NCI-H524 (cell line): ENCODE measurements around the gene PLPPR5.

Experiments
- DNase-seq, 2 experiments: peaks; one replicate each; lab custom pipeline; 2025; lab: John Stamatoyannopoulos, UW

PLPPR5 gene

DNA sequence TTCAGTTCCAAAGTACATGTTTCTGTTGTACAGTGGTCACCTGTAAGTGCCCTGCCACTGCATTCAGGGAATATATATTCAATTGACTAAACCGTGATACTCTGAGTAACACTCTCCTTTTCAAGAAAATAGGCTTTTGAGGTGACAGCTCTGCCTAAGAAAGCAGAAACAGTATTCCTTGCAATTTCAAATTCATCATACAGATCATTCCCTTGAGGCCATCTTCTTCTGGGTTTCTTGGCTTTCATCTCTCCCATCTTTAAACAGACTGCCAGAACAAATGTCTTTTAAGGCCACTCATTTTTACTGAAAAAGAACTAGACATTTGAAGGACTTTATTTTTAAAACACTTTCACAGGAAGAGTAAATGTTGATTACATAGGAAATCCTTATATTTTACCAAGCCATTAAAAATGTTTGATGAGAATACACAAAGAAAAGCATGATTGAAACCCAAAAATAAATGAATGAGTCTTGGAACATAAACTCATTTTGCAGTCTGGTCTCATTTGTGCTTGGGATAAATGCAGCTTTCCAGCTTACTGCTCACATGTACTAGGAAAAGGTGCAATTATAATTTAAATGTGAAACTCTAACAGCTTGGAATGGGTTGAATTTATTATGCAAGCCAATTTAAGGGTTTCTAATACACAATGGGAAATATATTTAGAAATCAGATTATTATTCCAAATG is 34.7 kb downstream of the PLPPR5 start:
- no peak for DNase-seq

GRCh38 chr1:98967122-98967521 is 37.5 kb downstream of the PLPPR5 start:
- no peak for DNase-seq

DNA sequence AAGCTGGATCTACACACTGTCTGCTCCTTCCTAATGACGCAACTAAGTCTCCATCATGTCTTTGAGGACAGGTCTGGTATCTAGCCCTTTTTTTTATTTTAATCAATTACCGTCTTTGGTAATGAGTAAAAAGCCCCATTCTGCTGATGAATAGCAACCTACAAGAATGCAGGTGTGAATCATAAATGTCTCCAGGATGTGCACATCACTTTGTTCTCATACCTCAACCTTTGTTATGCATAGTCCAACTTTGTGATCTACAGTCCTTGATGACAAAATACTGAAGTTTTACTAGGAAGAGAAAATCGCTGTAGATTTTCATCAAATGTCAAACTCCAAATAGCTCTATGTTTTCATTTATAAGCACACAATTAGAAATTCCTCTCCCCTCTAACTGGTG is 39.3 kb downstream of the PLPPR5 start:
- DNase-seq: no peak

DNA sequence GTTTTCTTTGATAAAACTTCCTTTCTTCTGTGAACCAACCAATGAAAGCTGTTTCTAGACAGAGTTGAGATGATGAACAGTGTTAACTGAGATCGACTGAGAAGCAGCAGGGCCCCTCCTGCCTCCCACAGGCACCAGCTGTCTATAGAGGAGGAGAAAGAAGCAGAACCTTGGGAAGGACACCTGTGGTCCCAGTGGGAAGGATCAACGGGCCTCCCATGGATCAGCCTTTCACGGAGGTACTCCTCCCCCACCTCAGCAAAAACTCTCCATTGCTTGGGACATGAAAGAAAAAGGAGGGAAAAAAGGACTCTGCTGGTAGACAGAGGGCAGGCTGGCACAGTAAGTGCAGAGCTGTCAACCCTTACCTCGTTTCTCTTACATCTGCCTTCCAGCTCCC is 40.5 kb downstream of the PLPPR5 start:
- DNase-seq: peak; percentile 15 to 43

DNA sequence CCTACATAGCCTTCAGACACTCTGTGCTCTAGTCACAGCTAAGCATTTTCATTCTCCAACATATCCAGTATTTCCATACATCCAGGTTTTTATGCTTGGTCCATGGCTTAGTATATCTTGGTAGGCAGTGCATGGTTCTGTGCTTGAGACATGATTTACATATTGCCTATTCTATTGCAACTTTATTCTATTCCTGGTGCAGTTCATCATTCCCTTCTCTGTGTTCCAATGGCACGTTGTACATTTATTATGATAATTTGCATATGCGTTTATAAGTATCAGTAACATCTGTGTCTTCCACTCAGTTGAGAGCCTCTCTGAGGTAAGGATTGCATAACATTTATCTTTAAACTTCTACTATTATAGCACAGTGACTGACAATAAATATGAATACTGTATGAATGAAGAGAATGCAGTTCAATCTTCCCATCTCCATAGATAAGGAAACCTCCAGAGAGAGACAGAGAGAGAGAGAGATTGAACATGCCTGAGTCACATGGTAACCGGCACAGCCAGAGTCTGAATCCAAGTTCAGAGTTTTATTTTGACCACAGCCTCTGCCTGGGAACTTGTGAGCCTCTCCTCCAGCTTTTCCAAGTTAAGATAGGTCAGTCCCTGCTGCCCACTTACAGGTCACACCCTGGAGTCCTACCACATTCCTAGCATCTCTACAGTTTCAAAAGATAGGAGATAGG is 41.5 kb downstream of the PLPPR5 start:
- DNase-seq: no peak

GRCh38 chr1:98962156-98962555 is 42.5 kb downstream of the PLPPR5 start:
- no peak for DNase-seq

DNA sequence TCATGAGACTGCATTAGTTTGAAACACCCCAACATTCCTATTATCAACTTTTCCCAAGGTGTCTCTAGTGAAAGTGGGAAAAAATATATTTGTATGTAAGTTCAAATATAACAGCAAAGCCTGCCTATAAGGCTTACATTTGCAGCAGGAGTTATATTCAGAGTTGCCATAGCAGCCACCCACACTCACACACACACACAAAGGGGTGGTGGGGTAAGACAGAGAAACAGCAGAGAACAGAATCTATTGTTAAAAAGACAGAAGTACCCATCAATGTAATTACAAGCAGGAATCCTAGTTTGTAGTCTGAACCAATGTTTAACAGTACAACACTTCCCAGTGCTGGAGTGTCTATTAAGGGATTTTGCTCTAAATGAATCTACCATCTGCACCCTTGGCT is 55.0 kb downstream of the PLPPR5 start:
- peak; percentile 26 to 82 for DNase-seq

- no peak for DNase-seq
Observed at GRCh38 chr1:98949166-98949565, 55.5 kb downstream of the PLPPR5 start.

- no peak for DNase-seq
Observed at GRCh38 chr1:98947071-98947470, 57.6 kb downstream of the PLPPR5 start.

DNA sequence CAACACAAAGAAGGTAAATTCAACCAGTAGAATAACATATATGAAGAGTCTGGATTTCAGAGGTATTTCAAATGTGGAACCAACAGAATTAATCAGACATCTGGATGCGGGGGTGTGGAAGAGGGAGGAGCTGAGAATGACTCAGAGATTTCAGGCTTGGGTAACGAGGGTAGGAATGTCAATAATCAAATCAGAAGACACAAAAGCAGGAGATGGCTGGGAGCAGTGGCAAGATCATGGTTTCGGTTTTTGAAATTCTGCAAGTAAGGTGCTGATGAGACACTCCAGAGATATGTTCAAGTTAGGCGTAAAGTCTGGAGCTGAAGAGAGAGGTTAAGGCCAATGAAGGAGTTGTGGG is 64.0 kb downstream of the PLPPR5 start:
- DNase-seq: peak in 1 of 2 experiments; percentile 9

DNA sequence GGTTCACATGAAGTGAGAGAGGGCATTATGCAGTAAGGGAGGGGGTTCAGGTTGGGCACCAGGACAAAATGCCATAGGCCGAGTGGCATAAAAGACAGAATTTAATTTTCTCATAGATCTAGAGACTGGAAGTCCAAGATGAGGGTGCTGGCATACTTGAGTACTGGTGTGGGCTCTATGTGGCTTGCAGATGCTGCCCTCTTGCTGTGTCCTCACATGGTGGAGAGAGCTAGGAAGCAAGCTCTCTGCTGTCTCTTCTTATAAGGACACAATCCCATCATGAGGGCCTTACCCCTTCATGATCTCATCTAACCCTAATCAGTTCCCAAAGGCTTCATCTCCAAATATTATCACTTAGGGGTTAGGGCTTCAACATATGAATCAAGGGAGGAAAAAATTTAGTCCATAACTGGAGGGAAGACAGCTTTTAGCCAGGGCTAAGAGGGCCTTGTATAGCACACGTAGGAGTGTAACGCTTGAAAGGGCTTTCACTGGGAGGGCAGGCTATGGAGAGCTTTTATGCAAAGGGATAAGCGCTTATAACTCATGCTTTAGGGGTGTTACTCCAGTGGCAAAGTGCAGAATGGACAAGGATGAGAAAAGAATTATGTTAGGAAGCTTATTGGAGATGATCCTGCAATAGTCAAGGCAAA is 64.5 kb downstream of the PLPPR5 start:
- DNase-seq: no peak

- DNase-seq: no peak
Observed at GRCh38 chr1:98939471-98939870, 65.2 kb downstream of the PLPPR5 start.

DNA sequence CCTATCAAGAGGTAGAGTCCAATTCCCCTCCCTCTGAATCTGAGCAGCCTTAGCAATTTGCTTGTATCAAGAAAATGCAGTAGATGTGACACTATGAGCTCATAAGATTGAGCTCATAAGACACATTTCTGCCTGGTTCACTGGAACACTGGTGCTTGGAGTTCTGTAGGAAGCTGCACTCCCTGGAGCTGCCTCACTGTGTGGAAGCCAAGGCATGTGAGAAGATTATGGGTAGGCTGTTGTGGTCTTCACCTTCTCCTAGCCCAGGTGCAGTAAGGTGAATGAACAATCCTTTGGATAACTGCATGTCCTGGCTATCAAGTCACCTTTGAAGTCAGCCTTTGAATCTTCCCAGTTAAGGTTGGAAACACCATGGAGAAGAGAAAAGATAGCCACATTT is 67.3 kb downstream of the PLPPR5 start:
- DNase-seq: no peak

DNA sequence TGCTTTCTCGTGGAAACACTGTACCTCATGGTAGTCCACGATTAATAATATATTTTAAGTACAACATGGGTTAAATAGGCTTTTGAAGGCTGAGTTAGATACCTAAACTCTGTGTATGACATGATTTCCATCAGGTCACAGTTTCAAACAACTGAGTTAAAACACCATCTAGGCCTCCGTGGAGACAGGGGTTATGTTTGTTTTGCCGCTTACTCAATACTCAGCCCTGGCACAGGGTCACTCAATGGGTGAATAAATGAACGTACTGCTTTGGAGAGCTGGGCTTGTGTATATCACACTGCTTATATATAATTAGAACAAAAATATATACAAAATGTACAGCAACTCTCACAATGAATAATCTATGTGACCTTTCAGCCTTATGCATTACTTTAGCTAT is 72.5 kb downstream of the PLPPR5 start:
- DNase-seq: no peak

DNA sequence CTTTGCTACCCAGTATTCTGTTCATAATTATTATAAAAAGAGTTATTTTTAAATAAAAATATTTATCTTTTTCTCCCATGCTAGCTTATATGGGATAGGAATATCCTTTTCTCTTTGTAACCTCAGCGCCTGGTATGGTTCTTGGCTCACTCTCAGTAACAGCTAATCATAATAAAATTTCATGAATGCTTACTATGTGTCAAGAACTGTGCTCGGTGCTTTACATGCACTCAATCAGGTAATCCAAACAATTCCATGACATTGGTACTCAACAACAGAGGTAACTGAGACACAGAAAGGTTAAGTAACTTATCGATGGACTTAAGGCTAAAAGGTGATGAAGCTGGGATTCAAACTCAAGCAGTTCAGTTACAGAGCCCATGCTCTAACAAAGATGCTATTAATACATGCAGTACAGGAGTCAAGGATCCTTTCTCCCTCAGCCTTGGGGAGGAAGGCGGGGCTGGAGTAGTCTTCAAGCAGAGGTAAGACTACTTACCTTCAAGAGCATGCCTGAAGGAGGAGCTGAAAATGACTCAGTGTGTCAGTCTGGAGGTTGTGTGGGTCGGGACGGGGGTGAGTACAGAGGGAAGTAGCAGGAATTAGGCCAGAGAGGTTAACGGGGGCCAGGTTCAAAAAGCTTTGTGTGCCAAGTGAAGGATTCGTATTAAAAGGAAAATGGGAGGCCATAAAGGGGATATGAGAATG is 73.4 kb downstream of the PLPPR5 start:
- DNase-seq: no peak

- DNase-seq: peak; percentile 72 to 84
Observed at GRCh38 chr1:98929437-98929836, 75.2 kb downstream of the PLPPR5 start.

DNA sequence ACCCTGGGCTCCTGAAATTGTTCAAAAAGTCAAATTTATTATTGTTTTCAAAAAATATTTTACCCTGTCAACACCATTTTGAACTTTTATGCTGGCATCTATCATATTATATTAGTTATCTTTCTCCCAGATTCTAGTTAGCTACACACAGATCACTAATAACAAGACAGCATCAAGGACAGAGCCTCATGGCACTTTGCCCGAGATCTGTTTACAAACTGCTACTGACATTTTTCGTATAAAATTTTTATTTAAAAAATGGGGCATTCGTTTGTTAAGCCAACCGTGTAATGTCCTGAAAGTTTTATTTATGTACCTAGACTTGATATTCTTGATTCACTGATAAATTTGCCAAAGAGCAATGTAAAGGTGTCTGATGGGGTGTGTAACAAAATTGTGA is 78.1 kb downstream of the PLPPR5 start:
- DNase-seq: no peak

DNA sequence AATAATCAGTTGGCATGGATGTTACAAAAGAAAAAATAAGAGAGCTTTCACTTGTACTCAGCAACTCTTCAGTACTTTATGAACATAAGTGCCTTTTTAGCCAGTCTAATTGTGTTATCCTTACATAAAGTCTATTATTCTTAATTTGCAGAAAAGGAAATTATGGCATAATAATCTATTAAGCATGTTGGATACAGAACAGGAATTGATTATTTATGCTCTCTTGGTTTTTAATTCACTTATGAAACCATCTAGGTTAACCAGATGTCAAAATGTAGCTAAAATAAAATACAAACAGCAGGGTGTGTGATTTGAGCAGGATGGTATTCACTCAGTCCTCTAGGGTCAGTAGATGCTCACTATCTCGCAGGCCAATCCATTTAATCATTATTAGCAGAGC is 79.7 kb downstream of the PLPPR5 start:
- no peak for DNase-seq

DNA sequence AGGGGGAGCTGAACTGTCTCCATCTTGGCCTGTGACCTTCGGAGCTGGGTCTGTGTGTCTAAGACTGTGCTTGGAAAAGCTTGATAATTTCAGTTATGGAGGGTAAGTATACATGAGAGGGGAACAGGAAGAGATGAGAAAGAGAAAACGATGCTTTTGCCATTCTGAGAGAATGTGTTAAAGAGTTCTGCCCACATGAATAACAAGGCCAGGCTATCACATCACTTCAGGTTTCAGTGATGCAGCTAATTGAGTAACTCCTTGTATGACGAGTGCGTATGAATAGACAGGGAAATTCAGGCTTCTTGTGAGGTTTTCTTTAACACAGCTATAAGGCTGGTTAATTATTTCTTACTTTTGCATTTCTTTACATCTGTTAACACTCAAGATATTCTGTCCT is 81.0 kb downstream of the PLPPR5 start:
- no peak for DNase-seq

DNA sequence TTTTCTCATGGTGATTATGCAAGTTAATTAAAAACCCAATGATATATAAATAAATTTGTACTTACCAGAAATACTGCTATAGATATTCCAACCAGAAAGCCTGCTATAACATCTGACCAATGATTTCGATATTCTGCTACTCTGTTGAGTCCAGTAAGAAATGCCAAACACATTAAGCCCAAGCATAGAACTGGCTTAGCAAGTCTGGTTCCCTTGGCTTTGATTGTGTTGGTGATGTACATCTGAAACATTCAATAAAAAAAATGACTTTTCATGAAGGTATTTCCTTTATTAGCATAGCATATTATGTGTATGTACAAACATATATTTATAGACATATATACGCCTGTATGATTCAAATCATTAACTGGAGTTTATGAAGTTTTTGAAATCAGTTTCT is 82.8 kb downstream of the PLPPR5 start:
- no peak for DNase-seq

DNA sequence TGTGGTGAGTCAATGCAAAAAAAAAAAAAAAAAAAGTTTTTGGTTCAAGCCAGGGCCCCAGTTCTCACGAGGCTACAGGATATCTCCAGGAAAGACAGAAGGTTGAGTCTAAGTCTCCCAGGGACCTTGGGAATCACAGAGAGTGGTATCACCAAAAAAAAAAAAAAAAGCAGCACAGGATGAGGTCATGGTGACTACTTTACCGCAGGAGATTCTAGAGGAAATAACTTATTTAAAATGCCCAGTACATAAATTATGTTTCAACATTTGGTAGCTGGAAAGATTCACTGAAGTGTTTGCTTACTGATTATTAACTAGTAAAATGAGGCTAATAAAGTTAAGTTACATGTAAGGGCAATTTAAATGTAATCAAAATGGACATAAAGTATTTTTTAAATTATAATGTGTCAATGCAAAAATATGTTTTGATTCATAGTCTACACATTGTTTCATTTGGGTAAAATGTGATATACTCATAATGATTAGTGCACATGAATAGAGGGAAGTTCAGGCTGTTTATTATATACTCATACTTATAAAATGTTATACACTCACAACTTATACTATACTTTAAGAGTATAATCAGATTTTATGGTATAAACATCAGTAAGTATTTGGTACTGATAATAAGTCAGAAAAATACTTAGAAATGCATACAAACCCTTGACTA is 84.1 kb downstream of the PLPPR5 start:
- DNase-seq: no peak

- no peak for DNase-seq
Observed at GRCh38 chr1:98919652-98920051, 85.0 kb downstream of the PLPPR5 start.
